Fibroblast of skin of left biceps (primary cell): Measurements from ENCODE around the gene WAS.
"Not testable (repeated sequence)": the region's sequence is repeated elsewhere in the genome, so short reads cannot be mapped to it uniquely, and the experiment has no call there.

Experiments
- DNase-seq, 2 experiments: peaks; one replicate each; pipeline ENCODE4 v3.0.0-alpha.2; 2013; ENCODE audit warnings: low read depth in 2 of 2

WAS gene

DNA sequence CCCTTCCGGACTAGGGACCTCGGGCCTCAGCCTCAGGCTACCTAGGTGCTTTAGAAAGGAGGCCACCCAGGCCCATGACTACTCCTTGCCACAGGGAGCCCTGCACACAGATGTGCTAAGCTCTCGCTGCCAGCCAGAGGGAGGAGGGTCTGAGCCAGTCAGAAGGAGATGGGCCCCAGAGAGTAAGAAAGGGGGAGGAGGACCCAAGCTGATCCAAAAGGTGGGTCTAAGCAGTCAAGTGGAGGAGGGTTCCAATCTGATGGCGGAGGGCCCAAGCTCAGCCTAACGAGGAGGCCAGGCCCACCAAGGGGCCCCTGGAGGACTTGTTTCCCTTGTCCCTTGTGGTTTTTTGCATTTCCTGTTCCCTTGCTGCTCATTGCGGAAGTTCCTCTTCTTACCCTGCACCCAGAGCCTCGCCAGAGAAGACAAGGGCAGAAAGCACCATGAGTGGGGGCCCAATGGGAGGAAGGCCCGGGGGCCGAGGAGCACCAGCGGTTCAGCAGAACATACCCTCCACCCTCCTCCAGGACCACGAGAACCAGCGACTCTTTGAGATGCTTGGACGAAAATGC lies at the start of gene WAS:
WAS (plus strand) TSS at position 389 of the 572 bp plus-strand sequence; CDS start at position 444, 55 bp downstream.
- DNase-seq = no peak

DNA sequence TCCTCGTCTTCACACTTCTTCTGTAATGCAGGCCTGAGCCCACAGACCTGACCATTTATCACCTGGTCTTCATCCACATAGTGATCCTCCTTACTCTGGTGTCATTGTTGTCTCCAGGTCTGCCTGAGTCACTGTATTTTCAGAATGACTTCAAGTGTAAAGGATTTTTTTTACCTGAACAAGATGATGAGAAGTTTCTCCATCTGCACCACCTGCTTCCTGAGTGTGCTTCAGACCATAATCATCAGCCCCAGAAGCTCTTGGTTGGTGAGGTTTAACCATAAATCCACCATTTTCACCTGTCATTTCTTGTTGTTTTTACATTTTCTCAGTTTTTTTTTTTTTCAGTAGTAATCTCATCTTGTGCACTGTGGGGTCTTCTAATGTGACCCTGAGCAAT lies 47.3 kb upstream of the WAS start:
- DNase-seq = no peak

DNA sequence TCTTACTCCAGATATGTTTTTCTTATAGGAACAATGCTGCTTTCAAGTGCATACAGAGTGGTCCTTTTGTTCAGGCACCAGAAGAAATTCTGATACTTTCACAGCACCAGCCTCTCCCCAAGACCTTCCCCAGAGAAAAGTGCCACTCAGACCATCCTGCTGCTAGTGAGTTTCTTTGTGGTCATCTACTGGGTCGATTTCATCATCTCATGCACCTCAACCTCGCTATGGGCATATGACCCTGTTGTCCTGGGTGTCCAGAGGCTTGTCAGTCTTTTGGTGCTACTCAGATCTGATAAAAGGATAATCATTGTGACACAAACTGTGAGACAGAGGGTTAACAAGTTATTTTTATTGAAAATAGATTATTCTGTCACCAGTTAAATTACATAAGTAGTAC lies 46.8 kb upstream of the WAS start:
- no peak for DNase-seq

DNA sequence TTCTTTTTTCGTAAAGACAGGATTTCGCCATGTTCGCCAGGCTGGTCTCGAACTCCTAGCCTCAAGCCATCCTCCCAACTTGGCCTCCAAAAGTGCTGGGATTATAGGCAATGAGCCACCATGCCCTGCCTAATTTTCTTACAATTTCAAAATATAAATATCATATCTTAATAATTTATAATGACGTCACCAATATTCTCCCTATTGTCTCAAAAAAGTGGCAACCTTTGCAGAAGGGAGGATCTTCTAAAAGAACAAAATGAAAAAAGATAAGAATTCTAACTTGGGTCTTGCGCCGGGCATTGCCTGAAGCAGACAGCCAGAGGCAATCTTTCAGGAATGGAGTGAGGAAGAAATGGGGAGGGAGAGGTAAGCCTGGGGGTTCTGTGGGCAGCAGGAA lies 37.9 kb upstream of the WAS start:
- no peak for DNase-seq

DNA sequence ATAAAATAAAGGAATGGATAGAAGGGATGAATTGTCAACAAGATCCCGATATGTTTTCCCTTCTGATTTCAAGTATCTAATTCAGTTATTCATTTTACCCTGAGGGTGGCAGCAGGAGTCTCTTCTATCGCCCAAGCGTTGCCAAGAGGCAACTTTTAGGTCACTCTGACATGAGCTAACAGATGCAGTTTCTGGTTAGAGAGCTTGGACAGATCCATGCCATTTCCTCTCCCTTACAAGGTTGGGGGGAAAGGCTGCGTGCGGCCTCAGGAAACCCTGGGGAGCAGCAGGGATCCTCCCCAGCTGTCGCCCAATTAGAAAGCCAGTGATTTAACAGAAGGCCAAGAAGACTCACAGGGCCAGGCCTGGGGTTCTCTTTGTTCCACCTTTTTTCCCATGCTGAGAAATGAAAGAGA lies 35.3 kb upstream of the WAS start:
- peak in 1 of 2 experiments; percentile 3 for DNase-seq

DNA sequence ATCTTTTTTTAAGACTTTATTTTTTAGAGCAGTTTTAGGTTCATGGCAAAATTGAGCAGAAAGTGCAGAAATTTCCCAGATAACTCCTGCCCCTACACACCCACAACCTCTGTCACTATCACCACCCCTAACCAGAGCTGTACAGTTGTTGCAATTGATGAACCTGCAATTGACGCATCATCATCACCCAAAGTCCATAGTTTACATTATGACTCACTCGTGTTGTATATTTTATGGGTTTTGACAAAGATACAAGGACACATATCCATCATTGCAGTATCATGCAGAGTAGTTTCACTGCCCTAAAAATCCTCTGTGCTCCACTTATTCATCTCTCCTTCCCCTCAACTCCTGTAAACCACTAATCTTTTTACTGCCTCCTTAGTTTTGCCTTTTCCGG lies 34.5 kb upstream of the WAS start:
- DNase-seq = no peak

DNA sequence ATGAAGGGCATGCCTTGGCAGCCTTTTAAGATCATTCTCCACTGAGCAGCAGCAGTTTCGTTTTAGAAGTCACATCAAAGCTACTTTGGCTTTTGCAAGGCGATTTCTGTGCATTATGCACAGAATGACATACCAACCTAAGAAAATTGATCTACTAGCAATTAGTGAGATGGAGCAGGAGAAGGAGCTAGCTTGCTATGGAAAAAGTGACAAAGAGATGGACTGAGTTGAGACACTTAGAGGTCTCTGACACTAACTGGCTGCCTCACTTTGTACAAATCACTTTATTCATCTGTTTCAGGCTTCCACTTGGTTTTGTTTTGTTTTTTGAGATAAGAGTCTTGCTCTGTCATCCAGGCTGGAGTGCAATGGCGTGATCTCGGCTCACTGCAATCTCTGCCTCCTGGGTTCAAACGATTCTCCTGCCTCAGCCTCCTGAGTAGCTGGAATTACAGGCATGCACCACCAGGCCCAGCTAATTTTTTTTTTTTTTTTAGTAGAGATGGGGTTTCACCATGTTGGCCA lies 31.5 kb upstream of the WAS start:
- not testable (repeated sequence) for DNase-seq

DNA sequence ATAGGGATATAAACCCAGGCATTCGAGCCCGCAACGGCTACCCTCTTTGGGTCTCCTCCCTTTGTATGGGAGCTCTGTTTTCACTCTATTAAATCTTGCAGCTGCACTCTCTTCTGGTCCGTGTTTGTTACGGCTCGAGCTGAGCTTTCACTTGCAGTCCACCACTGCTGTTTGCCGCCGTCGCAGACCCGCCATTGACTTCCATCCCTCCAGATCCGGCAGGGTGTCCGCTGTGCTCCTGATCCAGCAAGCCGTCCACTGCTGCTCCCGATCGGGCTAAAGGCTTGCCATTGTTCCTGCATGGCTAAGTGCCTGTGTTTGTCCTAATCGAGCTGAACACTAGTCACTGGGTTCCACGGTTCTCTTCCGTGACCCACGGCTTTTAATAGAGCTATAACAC lies 28.9 kb upstream of the WAS start:
- not testable (repeated sequence) for DNase-seq

DNA sequence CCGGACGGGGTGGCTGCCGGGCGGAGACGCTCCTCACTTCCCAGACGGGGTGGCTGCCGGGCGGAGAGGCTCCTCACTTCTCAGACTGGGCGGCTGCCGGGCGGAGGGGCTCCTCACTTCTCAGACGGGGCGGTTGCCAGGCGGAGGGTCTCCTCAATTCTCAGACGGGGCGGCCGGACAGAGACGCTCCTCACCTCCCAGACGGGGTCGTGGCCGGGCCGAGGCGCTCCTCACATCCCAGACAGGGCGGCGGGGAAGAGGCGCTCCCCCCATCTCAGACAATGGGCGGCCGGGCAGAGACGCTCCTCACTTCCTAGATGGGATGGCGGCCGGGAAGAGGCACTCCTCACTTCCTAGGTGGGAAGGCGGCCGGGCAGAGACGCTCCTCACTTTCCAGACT lies 23.9 kb upstream of the WAS start:
- not testable (repeated sequence) for DNase-seq

DNA sequence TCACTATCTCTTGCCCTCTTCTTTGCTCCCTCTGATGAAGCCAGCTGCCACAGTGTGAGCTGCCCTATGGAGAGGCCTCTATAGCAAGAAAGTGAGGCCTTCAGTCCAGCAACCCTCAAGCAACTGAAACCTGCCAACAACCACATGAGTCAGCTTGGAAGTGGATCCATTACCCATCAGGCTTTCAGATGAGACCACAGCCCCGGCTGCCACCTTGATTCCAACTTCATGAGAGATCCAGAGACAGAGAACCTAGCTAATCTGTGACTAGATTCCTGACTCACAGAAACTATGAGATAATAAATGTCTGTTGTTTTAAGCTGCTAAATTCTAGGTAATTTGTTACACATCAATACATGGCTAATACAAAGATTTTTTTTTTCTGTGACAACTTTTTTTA lies 20.4 kb upstream of the WAS start:
- DNase-seq = no peak

DNA sequence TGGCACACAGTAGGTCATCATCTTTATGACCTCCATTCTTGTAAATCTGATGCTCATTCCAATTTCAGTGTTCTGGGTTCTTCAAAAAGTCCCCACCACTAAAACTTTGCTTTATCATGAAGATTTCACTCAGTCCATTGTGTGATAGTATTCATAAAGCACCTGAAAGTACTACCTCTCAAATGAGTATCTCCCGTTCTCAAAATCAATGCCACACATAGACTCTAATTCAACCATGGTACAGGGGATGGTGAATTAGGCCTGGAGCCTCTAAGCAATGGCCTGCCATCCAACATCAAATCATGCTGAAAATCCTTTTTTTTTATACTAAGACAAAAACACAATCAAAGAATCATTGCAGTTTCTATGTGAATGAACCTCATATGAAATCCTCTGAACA lies 19.4 kb upstream of the WAS start:
- DNase-seq = no peak

DNA sequence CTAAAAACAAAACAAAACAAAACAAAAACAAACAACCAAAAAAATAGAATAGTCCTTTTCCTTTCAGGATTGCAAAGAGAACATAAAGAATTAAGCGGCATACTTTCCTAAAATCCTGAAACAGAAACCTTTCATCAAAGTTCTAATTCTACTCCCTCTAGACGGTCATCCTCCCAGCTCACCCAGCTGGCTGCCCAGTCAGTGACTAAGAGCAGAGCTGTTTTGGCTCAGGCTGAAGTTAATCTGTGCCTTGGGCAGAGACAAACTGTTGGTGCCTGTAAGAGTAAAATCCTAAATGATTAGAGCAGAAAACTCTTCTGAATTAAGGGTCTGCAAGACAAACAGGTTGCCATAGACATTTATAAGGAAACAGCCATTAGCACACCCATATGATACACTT lies 17.6 kb upstream of the WAS start:
- no peak for DNase-seq

DNA sequence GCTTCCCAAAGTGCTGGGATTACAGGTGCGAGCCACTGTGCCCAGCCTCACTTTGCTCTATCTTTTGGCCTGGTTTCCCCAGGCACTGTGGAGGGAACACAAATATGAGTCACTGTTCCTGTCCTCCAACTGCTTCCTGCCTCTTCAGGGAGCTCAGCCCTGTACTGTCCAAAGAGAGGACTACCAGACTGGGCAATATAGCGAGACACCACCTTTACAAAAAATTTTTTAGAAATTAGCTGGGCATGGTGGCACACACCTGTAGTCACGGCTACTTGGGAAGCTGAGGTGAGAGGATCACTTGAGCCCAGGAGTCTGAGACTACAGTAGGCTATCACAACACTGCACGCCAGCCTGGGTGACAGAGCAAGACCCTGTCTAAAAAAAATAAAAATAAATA lies 16.9 kb upstream of the WAS start:
- no peak for DNase-seq

DNA sequence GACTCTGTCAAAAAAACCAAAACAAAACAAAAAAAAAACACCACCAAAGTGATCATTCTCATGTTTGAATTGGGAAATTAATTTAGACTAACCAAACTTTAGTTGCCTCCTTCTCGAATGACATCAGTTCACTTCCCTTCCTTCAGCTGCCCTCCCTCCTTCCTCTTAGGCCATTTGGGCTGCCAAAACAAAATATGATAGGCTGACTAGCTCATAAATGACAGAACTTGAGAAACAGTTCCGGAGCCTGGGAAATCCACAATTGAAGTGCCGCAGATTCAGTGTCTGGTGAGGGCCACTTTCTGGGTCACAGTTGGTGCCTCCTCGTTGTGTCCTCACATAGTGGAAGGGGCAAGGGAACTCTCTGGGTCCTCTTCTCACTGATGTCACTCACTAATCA lies 16.1 kb upstream of the WAS start:
- DNase-seq = no peak

DNA sequence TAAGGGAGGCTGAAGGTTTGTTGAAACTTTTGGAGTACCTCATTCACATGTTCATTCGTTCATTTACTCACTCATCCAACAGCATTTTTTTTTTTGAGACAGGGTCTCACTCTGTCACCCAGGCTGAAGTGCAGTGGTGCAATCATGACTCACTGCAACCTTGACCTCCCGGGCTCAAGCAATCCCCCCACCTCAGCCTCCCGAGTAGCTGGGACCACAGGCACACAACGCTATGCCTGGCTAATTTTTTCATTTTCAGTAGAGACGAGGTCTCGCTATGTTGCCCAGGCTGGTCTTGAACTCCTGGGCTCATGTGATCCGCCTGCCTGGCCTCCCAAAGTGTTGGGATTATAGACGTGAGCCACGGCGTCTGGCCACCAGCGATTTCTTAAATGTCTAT lies 15.4 kb upstream of the WAS start:
- not testable (repeated sequence) for DNase-seq

DNA sequence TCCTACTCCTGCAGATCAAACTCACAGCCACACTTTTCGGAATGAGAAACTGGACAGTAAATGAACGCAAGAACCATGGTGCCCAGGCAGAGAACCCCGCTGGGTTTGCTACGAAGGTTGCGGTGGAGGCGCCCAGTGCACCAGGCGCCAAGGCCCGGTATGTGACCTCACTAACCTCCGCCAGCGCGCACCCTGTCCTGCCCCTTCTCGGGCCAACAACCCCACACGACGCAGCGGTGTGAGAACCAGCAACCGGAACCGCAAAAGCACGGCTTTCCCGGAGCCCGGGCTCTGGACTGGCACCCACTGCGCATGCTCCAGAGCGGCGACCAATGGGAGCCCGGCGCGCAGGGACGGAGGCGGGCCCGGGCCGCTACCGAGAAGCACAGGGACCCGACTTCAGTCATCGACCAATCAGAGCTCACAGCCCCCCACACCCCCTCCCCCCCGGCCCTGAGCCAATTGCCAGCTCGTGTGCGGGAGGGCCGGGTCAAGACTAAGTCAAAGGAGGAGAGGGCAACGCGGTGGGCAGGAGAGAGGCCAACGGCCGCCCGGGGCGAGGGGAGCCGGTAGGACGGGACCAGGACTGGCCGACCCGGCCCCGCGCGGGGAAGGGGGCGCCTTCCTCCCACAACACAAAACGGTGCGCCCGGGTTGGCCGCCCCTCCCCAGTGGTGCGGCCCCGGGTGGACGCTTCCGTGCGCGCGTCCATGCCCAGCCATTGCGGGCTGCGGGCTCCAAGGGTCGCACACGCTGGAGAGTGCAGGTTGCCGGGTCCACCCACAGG lies 7.3 kb upstream of the WAS start:
- DNase-seq = peak; percentile 50 to 60

DNA sequence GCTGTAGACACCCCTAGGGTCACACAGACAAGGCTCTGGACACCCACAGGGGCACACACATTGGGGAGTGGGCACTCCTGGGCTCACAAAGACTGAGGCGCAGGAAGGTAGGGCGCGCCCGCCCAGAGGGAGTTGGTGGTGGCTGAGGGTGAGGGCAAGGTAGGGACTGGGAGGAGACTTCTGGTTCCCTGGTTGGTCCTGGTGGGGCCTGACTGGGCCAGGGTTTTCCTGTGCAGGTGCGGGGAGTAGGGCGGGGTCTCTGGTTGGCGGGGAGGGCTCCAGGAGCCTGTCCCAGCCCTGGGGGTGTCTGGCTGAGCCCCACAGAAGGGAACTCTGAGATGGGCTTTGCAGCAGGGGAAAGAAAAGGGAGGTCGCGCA lies 6.7 kb upstream of the WAS start:
- no peak for DNase-seq

DNA sequence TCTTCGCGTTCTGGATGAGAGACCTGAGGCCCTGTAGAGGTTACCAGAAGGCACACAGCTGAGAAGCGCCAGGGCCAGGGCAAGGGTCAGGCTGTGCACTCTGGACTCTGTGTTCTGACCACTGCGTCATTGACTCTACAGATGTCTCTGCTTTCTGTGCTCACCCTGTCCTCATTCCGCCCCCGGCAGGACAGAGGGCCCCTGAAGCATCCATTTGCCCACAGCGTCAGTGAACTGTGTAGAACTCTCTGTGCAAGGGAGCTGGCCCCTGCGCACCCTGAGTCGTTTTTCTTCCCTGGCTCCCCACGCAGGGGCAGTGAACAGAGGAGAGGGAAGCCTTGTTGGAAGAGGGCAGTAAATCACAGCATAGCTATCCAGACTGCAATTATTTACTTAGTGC lies 6.1 kb upstream of the WAS start:
- no peak for DNase-seq

DNA sequence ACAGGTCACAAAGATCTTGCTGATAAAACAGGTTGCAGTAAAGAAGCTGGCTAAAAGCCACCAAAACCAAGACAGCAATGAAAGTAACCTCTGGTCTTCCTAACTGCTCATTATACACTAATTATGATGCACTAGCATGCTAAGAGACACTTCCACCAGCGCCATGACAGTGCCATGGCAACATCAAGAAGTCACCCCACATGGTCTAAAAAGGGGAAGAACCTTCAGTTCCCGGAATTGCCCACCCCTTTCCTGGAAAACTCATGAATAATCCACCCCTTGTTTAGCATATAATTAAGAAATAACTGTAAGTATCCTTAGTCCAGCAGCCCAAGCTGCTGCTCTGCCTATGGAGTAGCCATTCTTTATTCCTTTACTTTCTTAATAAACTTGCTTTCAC lies 3.1 kb upstream of the WAS start:
- not testable (repeated sequence) for DNase-seq

DNA sequence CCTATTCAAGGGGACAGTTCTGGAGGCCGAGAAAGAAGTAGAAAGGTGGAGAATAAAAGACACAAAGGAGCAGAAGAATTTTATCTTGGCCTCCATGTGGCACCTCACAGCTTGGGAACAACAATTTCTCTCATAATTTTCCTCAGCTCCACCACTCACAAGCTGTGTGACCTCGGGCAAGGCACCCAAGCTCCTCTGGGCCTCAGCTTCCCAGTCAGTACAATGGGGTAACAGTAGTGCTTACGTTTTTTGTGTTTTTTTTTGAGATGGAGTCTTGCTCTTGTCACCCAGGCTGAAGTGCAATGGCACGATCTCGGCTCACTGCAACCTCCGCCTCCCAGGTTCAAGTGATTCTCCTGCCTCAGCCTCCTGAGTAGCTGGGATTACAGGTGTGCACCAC lies 2.7 kb upstream of the WAS start:
- DNase-seq = not testable (repeated sequence)

DNA sequence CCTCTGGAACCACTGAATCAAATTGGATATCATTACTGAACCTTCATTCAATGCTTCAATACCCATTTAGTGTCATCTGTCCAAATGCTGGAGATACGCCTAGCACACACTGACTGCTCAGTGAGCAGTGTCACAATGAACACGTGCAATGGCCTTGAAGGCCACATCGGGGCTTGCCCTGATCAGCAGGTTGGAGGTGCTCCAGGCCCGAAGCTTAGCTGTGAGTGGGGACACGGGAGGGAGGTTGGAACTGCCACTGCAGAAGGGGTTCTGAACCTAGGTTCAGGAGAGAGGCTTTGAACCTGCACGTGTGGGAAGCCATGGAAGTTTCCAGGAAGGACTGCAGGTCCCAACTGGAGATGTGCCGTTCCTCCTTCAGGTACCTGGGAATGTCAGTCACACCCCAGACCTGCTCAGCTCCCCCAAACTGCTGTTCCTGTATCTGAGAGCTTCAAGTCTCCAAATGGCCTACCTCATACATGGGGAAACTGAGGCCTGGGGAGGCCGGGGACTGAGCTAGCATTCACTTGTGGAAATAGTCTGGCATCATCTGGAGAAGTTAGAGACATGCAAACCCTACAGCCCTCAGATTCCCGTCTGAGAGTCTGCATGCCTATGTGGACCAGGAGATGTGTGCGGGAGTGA lies 1.9 kb upstream of the WAS start:
- no peak for DNase-seq

DNA sequence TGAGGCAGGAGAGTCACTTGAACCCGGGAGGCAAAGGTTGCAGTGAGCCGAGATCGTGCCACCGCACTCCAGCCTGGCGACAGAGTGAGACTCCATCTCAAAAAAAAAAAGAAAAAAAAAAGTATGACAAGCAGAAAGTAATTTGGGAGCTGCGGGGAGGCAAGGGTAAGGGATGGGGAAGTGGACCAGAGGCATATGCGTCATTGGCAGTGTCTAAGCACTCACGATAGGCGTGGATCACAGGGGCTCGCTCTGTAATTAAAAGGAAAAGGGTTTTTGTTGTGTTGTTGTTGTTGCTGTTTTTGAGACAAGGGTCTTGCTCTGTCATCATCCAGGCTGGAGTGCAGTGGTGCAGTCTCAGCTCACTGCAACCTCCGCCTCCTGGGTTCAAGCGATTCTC lies 804 bp upstream of the WAS start:
- DNase-seq = not testable (repeated sequence)

DNA sequence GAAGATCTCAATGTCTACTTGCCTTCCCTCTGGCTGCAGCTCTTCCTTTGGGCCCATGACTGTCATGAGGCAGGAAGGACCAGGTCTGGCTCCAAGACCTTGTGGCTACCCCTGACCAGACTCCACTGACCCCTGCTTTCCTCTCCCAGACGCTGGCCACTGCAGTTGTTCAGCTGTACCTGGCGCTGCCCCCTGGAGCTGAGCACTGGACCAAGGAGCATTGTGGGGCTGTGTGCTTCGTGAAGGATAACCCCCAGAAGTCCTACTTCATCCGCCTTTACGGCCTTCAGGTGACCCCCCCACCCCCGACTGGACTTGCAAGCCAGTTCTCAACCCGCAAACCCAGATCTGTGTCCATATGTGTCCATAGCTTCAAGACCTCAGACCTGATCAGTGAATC lies 535 bp downstream of the WAS start:
- no peak for DNase-seq
